Natural killer cell (primary cell): ENCODE measurements around the gene USE1. TPM values are rescaled to one million over a fixed set of nuclear protein-coding genes. Genes with fewer than 3 reads are reported as not detected.

Experiments
- ATAC-seq, 3 donors: fragments of 150-1000 bp in 2 of 3; fragments of 200-7000 bp in 1 of 3; cut with Tn5 transposase; 1 replicate in 1 of 3; 2 replicates in 2 of 3; pipeline ENCODE4 v1.10.0; 2021; ENCODE audit warnings: mild to moderate bottlenecking in 2 of 3, moderate library complexity in 2 of 3
- DNase-seq, 2 donors: peaks; one replicate each; pipeline versions ENCODE4 v3.0.0 to v3.0.0-alpha.2; 2013 to 2021; ENCODE audit warnings: mixed read lengths in 1 of 2
- H3K27ac ChIP-seq: one replicate; pipeline ENCODE4 v1.5.1; 2013; ENCODE audit warnings: mild to moderate bottlenecking, low read length
- H3K27me3 ChIP-seq: one replicate; pipeline ENCODE4 v1.6.1; 2013; ENCODE audit warnings: low read length; ENCODE audit not compliant: control insufficient read depth, insufficient read depth
- H3K36me3 ChIP-seq: one replicate; pipeline ENCODE4 v1.6.1; 2013; ENCODE audit warnings: low read length; ENCODE audit not compliant: control insufficient read depth, insufficient read depth
- H3K4me1 ChIP-seq: one replicate; pipeline ENCODE4 v1.6.1; 2013; ENCODE audit warnings: low read length; ENCODE audit not compliant: control insufficient read depth, insufficient read depth
- H3K4me3 ChIP-seq: one replicate; pipeline ENCODE4 v1.5.1; 2013; ENCODE audit warnings: low read length
- H3K9me3 ChIP-seq: one replicate; pipeline ENCODE4 v1.6.1; 2013; ENCODE audit warnings: low read length; ENCODE audit not compliant: control insufficient read depth, insufficient read depth
- H3K27ac Mint-ChIP-seq, 2 donors: one replicate each; pipeline ENCODE4 v1.8.0; 2022; ENCODE audit warnings: mild to moderate bottlenecking in 2 of 2, mixed read lengths in 2 of 2, moderate library complexity in 1 of 2
- H3K27me3 Mint-ChIP-seq, 2 donors: one replicate each; pipeline ENCODE4 v1.8.0; 2022; ENCODE audit warnings: low read depth in 2 of 2, mixed read lengths in 2 of 2
- H3K36me3 Mint-ChIP-seq: one replicate; pipeline ENCODE4 v1.8.0; 2022; ENCODE audit warnings: mixed read lengths
- H3K4me1 Mint-ChIP-seq, 2 donors: one replicate each; pipeline ENCODE4 v1.8.0; 2022; ENCODE audit warnings: mixed read lengths in 2 of 2
- H3K4me3 Mint-ChIP-seq: one replicate; pipeline ENCODE4 v1.8.0; 2022; ENCODE audit warnings: mild to moderate bottlenecking, moderate library complexity, mixed read lengths
- H3K9me3 Mint-ChIP-seq, 2 donors: one replicate each; pipeline ENCODE4 v1.8.0; 2022; ENCODE audit warnings: mixed read lengths in 2 of 2
- CTCF ChIP-seq: fragments of 200-600 bp; IDR thresholded peaks from one replicate; pipeline ENCODE4 v1.8.0; 2022; ENCODE audit warnings: antibody characterized with exemption
- WGBS: methylation state at CpG from one replicate; pipeline ENCODE4 v1.1.7; 2013; ENCODE audit warnings: missing lambda C conversion rate; ENCODE audit not compliant: insufficient coverage; 5-methylcytosine and 5-hydroxymethylcytosine counted together
- intact Hi-C: fragments of 100-400 bp; cut with micrococcal nuclease; formaldehyde crosslinking; loops from one replicate; pipeline ENCODE4 v1.14.2; 2022
- total RNA-seq, 4 donors: library from RNA; stranded (reverse); fragments of 120-200 nt in 1 of 4; gene quantifications; one replicate each; pipeline versions ENCODE4 v1.2.3 to v1.2.4, GENCODE V29; 2013 to 2022

USE1 gene
- total RNA-seq, 3 donors from 2014 or later (not counting 1 experiment from before 2014, with no cell fraction given): 16.4 to 21.1 (median 20.9) TPM

GRCh38 chr19:17248011-17248776 is 33.0 kb downstream of the USE1 start:
- Mint-ChIP-seq H3K4me1 (peaks cover 0 to 16% of the 10 kb centered on the region in 2 donors), H3K9me3 (no peaks in the 10 kb centered on the region), H3K36me3 (no peaks in the 10 kb centered on the region), H3K27me3 (no peaks in the 10 kb centered on the region), H3K27ac (no peak overlapping the region), H3K4me3 (peak overlapping the region; percentile 17)
- DNase-seq (no peak), ATAC-seq (no peak)
- Histone ChIP-seq H3K36me3 (no peaks in the 10 kb centered on the region), H3K27ac (no peak overlapping the region), H3K4me3 (no peak overlapping the region), H3K4me1 (peaks cover 19% of the 10 kb centered on the region), H3K27me3 (no peaks in the 10 kb centered on the region), H3K9me3 (no peaks in the 10 kb centered on the region)
- no peak for TF ChIP-seq CTCF
- intact Hi-C loops: no loop called here
- 96% methylated on average over 21 of the region's 21 CpGs for WGBS

GRCh38 chr19:17249887-17250548 is 34.9 kb downstream of the USE1 start:
- Mint-ChIP-seq H3K4me3 (no peak overlapping the region), H3K27ac (no peak overlapping the region), H3K27me3 (no peaks in the 10 kb centered on the region), H3K4me1 (peaks cover 0 to 16% of the 10 kb centered on the region in 2 donors), H3K9me3 (no peaks in the 10 kb centered on the region), H3K36me3 (no peaks in the 10 kb centered on the region)
- no peak overlapping the region for H3K4me3 ChIP-seq
- H3K27me3 ChIP-seq: no peaks in the 10 kb centered on the region
- peaks cover 11% of the 10 kb centered on the region for H3K4me1 ChIP-seq
- intact Hi-C loops: no loop called here
- no peaks in the 10 kb centered on the region for H3K36me3 ChIP-seq
- DNase-seq (no peak), ATAC-seq (no peak)
- H3K27ac ChIP-seq: no peak overlapping the region
- WGBS: 89% methylated on average over 15 of the region's 15 CpGs
- H3K9me3 ChIP-seq: no peaks in the 10 kb centered on the region
- no peak for TF ChIP-seq CTCF

GRCh38 chr19:17254636-17255035 is 39.5 kb downstream of the USE1 start:
- Histone ChIP-seq H3K27me3 (no peaks in the 10 kb centered on the region), H3K4me3 (no peak overlapping the region), H3K9me3 (no peaks in the 10 kb centered on the region), H3K4me1 (no peaks in the 10 kb centered on the region), H3K36me3 (no peaks in the 10 kb centered on the region), H3K27ac (no peak overlapping the region)
- H3K36me3 Mint-ChIP-seq: no peaks in the 10 kb centered on the region
- no peak for TF ChIP-seq CTCF
- WGBS: 84% methylated on average over 10 of the region's 10 CpGs
- ATAC-seq (no peak), DNase-seq (no peak)
- H3K27ac Mint-ChIP-seq: no peak overlapping the region
- H3K27me3 Mint-ChIP-seq: no peaks in the 10 kb centered on the region
- intact Hi-C loops: no loop called here
- no peak overlapping the region for H3K4me3 Mint-ChIP-seq
- no peaks in the 10 kb centered on the region for H3K4me1 Mint-ChIP-seq
- H3K9me3 Mint-ChIP-seq: no peaks in the 10 kb centered on the region
